ENCODE measurements around the gene BABAM2.

GRCh38 chr2:28365158-28365557, 474.6 kb downstream of the BABAM2 start:
- TF ChIP-seq, protein P1, sequence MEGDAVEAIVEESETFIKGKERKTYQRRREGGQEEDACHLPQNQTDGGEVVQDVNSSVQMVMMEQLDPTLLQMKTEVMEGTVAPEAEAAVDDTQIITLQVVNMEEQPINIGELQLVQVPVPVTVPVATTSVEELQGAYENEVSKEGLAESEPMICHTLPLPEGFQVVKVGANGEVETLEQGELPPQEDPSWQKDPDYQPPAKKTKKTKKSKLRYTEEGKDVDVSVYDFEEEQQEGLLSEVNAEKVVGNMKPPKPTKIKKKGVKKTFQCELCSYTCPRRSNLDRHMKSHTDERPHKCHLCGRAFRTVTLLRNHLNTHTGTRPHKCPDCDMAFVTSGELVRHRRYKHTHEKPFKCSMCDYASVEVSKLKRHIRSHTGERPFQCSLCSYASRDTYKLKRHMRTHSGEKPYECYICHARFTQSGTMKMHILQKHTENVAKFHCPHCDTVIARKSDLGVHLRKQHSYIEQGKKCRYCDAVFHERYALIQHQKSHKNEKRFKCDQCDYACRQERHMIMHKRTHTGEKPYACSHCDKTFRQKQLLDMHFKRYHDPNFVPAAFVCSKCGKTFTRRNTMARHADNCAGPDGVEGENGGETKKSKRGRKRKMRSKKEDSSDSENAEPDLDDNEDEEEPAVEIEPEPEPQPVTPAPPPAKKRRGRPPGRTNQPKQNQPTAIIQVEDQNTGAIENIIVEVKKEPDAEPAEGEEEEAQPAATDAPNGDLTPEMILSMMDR (conservative IDR thresholded peaks at IDR 0.05; ENCODE audit: low read length), result no peak
- TF ChIP-seq EZH2phosphoT487 (IDR thresholded peaks at IDR 0.05; ENCODE audit: borderline replicate concordance, low read depth, low read length), result no peak
